Posterior cingulate gyrus (tissue), 11 donors: ENCODE results near the gene SORL1-AS1.

Source experiments
- DNase-seq, 10 donors: peaks; one replicate each; pipeline versions ENCODE4 v3.0.0 to v3.0.0-alpha.2; 2020 to 2021; ENCODE audit warnings: mixed read lengths in 3 of 10
- intact Hi-C: fragments of 100-400 bp; cut with DNase I; formaldehyde crosslinking; loops from one replicate; pipeline ENCODE4 v1.15.1; 2023

The SORL1-AS1 gene

GRCh38 chr11:121455115-121455514 is 2.3 kb upstream of the SORL1-AS1 start:
- intact Hi-C loops: loop anchor here (10.0 kb wide), 1 partner anchor 140 kb away; no protein-coding TSS in a partner anchor
- no peak for DNase-seq

- no peak for DNase-seq
- intact Hi-C loops: loop anchor here (5.0 to 10.0 kb wide), 2 partner anchors 79 to 141 kb away; no protein-coding TSS in a partner anchor
Measured at GRCh38 chr11:121453589-121454299, 977 bp upstream of the SORL1-AS1 start.

- peak; percentile 73 to 97 (median 83) for DNase-seq
- intact Hi-C loops: loop anchor here (5.0 to 10.0 kb wide), 2 partner anchors 80 to 143 kb away; no protein-coding TSS in a partner anchor
Measured at GRCh38 chr11:121451986-121452608, 670 bp downstream of the SORL1-AS1 start, which contains the start of gene SORL1. TSS of gene SORL1 (plus strand) at chr11:121452314. CDS start at chr11:121452332, 18 bp downstream.

- no peak for DNase-seq
- intact Hi-C loops: loop anchor here (5.0 to 10.0 kb wide), 2 partner anchors 81 to 143 kb away; no protein-coding TSS in a partner anchor
Measured at GRCh38 chr11:121451178-121451985, 1.4 kb downstream of the SORL1-AS1 start.

GRCh38 chr11:121450401-121450800 is 2.4 kb downstream of the SORL1-AS1 start:
- DNase-seq: no peak
- intact Hi-C loops: loop anchor here (5.0 to 10.0 kb wide), 2 partner anchors 82 to 144 kb away; no protein-coding TSS in a partner anchor

- DNase-seq: no peak
- intact Hi-C loops: loop anchor here (5.0 to 10.0 kb wide), 3 partner anchors 83 to 145 kb away; no protein-coding TSS in a partner anchor
Measured at GRCh38 chr11:121449626-121450025, 3.1 kb downstream of the SORL1-AS1 start.

- DNase-seq: no peak
- intact Hi-C loops: loop anchor here (5.0 kb wide), 1 partner anchor 127 kb away; no protein-coding TSS in a partner anchor
Measured at GRCh38 chr11:121449123-121449522, 3.6 kb downstream of the SORL1-AS1 start.

GRCh38 chr11:121448431-121448941 is 4.3 kb downstream of the SORL1-AS1 start:
- intact Hi-C loops: loop anchor here (5.0 kb wide), 1 partner anchor 126 kb away; no protein-coding TSS in a partner anchor
- no peak for DNase-seq

- intact Hi-C loops: loop anchor here (5.0 kb wide), 1 partner anchor 126 kb away; no protein-coding TSS in a partner anchor
- DNase-seq: no peak
Measured at GRCh38 chr11:121448011-121448410, 4.8 kb downstream of the SORL1-AS1 start.

- intact Hi-C loops: loop anchor here (5.0 kb wide), 1 partner anchor 124 kb away; no protein-coding TSS in a partner anchor
- no peak for DNase-seq
Measured at GRCh38 chr11:121446752-121447156, 6.0 kb downstream of the SORL1-AS1 start.

GRCh38 chr11:121445071-121445768 is 7.5 kb downstream of the SORL1-AS1 start:
- DNase-seq: no peak
- intact Hi-C loops: loop anchor here (5.0 kb wide), 1 partner anchor 123 kb away; no protein-coding TSS in a partner anchor

GRCh38 chr11:121444526-121444925 is 8.2 kb downstream of the SORL1-AS1 start:
- DNase-seq: no peak

GRCh38 chr11:121443688-121444275 is 9.0 kb downstream of the SORL1-AS1 start:
- DNase-seq: no peak
- intact Hi-C loops: no loop called here

More at GRCh38 chr11:121444526-121444925, 8.2 kb downstream of the SORL1-AS1 start:
- intact Hi-C loops: no loop called here

- no peak for DNase-seq
- intact Hi-C loops: no loop called here
Measured at GRCh38 chr11:121441521-121441920, 11.2 kb downstream of the SORL1-AS1 start.

- no peak for DNase-seq
- intact Hi-C loops: no loop called here
Measured at GRCh38 chr11:121439759-121440158, 13.0 kb downstream of the SORL1-AS1 start.

- intact Hi-C loops: no loop called here
- no peak for DNase-seq
Measured at GRCh38 chr11:121439337-121439736, 13.4 kb downstream of the SORL1-AS1 start.

GRCh38 chr11:121437686-121438078 is 15.1 kb downstream of the SORL1-AS1 start:
- DNase-seq: no peak
- intact Hi-C loops: no loop called here

GRCh38 chr11:121437018-121437685 is 15.6 kb downstream of the SORL1-AS1 start:
- intact Hi-C loops: no loop called here
- DNase-seq: no peak
